GM21381 (cell line): ENCODE measurements around the gene SLC25A1.
"Not testable (repeated sequence)": the region's sequence is repeated elsewhere in the genome, so short reads cannot be mapped to it uniquely, and the experiment has no call there.

Experiments used
- ATAC-seq: cut with Tn5 transposase; IDR thresholded peaks from one replicate; pipeline ENCODE4 v1.9.1; 2021; ENCODE audit warnings: mild to moderate bottlenecking, moderate library complexity; ENCODE audit not compliant: unreplicated experiment

The SLC25A1 gene

DNA sequence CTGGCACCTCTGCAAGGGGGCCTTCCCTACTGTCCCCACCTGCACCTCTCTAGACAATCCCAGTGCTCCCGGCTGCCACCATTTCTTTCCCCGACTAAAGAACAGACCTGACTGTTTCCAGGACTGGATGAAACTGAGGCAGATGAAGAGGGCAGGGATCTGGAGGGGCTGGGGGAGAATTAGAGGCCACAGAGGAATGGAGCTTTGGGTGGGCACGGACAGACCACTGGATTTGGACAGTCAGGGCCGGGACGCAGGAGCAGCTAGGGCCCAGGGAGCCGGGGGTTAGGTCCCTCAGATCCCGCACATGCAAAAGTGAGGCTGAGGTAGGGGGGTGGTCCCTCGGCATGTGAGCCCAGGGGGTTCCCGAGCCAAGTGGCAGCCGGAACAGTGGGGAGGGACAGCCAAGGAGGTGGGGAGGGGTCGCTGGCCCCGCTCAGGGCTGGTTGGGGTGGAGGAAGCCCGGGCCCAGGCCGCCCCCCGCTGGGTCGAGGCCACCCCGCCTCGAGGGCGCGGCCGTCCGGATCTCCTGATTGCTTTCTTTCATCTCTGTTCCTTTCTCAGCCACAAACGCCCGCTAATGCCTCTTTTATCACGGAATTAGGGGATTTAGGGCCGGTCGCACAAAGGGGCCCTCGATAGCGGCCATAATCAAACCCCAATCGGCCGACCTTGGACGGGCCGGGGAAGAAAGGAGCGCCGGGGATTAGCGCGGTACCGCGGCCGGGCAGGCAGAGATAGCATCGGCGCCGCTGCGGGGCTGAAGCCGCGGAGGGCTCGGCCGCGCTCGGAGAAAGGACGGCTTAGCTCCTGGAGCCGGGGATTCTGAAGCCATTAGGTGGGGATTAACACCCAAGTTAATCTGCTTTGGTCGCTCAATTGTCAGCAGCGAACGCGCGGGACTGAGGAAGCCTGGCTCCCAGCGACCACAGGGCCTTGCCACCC is 9.3 kb downstream of the SLC25A1 start:
- ATAC-seq, result no peak

DNA sequence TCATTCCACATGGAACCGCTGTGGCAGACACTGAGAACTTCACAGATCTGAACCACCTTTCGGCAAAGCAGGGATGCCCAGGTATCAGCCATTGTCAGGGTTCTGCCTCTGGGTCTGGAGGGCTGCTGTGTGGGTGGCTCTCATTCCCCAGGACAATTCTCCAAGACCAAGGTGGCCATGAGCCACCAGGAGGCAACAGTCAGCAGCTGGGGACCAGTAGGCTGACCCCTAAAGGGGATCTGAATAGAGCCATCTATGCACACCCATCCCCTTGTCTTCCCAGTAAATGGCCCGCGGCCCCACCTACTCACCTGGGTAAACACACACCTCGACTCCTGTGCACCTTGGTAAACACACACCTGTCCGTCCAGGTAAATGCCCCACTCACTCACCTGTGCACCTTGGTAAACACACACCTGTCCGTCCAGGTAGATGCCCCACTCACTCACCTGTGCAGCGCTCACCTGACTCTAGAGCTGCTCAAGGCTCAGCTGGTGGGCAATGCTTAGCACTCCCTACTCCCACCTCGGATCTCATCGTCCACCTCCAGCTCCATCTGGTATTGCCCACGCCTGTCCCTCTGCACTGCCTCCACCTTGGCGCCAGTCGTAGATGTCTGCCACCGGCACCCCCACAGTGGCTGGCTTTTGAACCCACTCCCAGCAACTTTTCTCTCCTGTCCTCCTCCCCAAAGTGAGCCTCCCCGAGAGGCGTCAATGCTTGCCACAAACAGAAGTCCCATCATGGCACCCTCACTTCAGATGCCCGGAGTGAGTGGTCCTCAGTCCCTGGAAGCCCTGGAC is 10.2 kb downstream of the SLC25A1 start:
- ATAC-seq, result no peak

DNA sequence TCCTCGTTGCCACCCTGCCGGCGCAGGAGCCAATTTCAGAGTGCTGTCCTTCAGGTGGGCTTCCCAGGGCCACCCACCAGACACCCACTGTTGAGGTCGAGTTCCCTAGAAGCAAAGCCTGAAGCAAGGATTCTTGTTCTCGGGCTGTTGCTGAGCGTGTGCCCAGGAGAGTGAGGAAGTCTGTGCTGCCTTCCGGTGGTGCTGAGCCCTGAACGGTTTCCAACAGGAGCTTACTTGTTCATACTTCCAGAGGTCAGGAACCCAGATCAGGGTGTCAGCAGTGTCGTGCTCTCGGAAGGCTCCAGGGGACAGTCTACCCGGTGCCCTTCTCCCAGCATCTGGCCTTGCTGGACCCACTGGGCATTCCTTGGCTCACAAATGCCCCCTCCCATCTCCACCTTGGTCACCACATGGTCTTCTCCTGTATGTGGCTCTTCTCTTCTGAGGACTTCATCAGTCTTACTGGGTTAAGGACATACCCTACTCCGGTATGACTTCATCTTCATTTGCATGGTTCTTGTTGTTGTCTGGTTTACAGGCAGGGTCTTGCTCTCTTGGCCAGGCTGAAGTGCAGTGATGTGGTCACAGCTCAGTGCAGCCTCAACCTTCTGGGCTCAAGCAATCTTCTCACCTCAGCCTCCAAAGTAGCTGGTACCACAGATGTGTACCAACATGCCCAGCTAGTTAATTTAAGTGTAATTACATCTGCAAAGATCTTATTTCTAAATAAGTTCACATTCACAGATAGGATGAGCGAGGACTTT is 11.2 kb downstream of the SLC25A1 start:
- no peak for ATAC-seq

DNA sequence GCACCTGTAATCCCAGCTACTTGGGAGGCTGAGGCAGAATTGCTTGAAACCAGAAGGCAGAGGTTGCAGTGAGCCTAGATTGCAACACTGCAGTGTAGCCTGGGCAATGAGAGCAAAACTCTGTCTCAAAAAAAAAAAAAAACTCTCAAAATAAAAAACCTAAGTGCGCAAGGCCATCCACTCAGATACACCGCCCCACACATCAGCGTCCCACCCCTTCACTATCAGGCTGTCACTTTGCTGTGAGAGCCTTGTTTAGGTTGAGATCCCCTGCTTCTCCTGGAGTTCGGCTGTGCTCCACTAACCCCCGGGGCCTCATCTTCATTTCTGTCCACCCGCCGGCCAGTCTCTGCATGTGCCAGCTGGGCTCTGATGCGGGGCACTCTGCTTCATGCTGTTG is 12.1 kb downstream of the SLC25A1 start:
- no peak for ATAC-seq

DNA sequence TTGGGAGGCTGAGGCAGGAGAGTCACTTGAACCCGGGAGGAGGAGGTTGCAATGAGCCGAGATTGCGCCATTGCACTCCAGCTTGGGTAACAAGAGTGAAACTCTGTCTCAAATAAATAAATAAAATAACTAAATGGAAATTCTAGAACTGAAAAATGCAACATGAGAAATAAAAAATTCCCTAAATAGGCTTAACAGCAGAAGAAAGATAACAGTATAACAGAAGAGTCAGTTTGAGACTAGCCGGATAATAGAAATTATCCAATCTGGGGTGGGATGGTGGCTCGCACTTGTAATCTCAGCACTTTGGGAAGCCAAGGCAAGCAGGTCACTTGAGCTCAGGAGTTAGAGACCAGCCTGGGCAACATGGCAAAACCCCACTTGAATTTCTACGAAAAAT is 14.1 kb downstream of the SLC25A1 start:
- ATAC-seq, result no peak

DNA sequence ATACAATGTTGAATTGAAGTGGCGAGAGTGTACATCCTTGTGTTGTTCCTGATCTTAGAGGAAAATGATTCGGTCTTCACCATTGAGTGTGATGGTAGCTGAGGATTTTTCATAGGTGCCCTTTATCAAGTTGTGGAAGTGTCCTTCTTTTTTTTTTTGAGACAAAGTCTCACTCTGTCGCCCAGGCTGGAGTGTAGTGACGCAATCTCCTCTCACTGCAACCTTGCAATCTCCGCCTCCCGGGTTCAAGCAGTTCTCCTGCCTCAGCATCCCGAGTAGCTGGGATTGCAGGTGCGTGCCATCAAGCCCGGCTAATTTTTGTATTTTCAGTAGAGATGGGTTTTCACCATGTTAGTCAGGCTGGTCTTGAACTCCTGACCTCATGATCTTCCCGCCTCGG is 19.9 kb downstream of the SLC25A1 start:
- ATAC-seq, result not testable (repeated sequence)

DNA sequence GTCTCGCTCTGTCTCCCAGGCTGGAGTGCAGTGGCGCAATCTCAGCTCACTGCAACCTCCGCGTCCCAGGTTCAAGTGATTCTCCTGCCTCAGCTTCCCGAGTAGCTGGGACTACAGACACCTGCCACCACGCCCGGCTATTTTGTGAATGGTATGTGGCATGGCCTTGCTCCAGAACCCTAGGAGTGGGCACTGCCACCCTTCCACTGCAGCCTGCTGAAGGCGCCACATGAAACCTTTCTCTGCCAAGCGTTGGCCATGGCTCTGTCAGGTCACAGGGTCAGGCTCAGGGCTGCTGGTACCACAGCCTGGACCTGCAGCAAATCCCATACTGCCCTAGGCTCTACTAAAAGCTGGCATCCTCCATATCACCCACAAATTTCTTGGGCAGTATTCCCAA is 22.4 kb downstream of the SLC25A1 start:
- ATAC-seq, result not testable (repeated sequence)

DNA sequence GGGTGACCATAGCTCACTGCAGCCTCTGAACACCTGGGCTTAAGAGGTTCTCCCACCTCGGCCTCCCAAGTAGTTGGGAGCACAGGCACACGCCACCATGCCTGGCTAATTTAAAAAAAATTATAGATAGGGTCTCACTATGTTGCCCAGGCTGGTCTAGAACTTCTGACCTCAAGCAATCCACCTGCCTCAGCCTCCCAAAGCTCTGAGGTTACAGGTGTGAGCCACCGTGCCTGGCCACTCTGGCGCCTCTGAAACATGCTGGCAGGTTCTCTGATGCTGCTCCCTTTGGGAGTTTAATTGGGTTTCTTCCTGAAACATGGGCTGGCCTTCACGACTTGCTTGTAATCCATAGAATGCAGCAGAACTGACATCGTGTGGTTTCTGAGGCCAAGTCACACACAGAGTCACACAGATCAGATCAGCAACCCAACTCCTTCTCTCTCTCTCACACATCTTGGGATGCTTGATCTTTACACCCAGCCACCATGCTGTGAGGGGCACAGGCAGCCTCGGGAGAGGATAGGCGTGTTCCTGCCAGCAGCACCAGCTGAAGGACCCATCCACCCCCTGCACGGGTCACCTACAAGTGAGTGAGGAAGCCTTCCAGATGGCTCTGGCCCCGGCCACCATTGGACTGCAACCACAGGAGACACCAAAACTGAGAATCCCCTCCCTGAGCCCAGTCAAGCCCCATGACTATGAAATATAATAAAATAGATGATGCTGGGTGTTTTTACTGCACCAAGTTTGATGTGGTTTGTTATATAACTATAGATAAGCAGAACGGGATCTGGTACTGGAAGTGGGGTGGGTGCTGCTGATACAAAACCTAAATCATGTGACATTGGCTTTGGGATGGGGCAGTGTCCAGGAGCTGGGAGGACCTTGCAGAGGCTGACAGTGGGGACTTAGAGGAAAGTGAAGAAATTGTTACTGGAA is 25.3 kb downstream of the SLC25A1 start:
- no peak for ATAC-seq

DNA sequence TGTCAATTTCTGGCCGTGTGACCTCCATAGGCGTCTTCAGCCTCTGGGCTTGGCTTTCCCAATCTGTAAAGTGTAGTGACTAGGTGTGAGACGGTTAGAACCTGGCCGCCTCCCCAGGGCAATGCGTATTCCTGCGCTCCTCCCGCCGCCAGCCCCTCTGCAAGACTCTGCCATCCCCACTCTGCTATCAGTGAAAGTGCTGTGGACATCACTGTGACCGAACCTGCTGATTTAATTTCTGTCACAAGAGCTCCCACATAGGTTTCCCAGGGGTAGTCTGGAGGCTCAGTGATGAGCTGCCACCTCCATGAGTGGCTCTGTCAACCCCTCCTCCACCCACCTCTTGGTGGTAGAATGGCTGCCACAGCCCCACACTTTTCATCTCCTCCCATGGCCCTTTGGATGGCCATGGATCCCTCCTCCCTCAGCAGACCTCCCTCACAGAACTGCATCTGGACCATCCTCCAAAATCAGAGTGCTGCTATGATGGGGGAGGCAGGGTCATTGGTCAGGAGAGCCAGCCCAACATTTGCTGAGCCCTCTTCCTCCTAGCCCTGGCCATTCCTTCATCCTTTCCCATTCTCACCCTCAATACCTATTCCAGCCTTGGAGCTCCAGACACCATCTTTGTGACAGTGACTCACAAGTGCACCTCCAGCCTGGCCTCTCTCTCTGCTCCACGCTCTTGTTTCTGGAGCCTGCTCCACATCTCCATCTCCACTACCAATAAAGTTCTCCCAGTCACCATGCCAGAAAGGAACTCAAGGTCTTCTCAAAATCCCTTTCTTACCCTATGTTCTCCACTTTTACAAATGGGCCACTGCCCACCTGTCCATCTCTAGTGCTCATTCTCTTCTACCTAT is 27.0 kb downstream of the SLC25A1 start:
- no peak for ATAC-seq

DNA sequence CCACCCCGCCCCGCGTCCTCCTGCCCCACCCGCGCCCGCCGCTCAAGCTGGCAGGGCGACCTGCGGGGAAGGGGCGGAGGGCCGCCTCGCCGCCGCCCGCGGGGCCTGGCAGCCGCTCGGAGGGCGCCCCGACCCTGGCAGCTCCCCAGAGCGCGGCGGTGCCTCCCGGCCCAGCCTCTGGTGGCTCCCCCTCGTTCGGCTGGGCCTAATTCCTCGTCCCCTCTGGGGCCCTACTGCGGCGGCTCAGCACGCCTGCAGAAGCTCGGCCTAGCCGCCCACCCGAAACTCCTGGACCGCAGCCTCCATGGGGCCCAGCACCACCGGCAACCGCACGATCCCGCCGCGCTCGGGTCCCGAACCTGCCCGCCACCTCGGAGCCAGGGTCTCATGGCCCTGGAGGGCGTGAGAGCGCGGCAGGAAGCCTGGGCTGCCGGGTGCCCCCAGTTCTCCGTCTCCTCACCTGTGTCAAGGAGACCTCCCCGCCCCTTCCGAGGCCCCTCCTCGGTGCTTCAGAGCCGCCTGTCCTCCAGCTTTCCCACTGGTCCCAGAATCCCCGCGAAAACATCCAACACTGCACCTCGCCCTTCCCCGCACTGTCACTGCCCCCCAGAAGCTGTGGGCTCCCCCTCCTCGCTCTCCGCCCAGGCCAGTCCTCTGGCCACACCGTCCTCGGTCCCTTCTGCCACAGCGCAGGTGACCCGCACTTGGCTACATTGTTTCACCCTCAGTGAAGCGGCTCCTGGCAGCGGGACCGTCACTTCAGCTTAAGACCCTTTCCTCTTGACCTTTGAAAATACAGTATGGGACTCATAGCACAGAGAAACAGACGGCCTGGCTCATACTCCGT is 27.8 kb downstream of the SLC25A1 start:
- no peak for ATAC-seq

DNA sequence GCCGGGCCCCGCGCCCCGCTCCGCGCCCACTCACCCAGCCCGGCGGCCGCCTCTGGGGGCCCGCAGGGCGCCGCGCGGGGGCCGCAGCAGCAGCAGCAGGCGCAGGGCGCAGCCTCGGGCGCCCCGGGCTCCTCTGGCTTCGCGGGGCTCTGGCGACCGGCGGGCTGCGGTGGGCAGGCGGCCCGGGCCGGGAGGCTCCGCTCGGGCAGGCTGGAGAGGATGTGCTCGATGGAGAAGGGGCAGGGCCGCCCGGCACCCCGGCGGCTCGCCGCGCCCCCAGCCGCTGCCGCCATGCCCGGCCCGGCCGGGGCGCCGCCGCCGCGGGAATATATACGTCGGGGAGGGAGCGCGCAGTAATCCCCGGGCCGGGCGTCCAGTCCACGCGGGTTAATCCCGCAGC is 28.5 kb downstream of the SLC25A1 start, which contains the start of gene GSC2:
GSC2 (minus strand) TSS at position 302 of the 400 bp plus-strand sequence; CDS start at position 293, 9 bp downstream.
- no peak for ATAC-seq

DNA sequence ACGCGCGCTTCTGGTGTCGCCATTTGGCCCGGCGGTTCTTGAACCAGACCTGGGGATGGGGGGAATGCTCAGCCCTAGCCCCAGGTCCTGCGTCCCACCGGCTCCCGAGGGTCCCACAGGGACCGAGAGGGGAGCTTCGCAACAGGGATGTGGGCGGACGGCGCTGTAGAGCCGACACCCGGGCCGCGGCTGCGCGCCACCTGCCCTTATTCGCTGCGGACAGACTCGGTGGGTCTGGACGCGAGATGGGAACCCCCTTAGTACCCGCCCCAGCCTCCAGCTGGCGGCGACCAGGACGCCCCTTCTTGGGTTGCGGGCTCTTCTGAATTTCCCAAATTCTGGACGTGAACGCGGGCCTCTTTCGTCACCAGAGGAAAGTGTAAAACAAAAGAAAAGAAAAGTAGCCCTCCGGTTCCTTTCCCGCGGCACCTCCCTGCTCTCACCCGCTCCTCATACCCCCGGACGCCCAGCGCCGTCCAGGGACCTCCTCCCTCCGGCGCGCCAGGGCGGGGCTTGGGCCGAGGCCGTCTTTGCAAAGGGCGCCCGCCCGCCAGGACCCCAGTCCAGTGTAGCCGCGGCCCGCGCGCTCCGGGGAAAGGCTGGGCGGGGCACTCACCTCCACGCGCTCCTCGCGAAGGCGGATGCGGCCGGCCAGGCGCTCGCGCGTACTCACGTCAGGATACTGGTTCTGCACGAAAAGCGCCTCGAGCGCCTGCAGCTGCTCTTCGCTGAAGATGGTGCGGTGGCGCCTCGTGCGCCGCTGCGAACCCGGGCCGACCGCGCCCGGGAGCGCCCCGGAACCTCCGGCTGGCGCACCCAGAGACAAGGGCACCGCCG is 29.3 kb downstream of the SLC25A1 start:
- ATAC-seq, result no peak

DNA sequence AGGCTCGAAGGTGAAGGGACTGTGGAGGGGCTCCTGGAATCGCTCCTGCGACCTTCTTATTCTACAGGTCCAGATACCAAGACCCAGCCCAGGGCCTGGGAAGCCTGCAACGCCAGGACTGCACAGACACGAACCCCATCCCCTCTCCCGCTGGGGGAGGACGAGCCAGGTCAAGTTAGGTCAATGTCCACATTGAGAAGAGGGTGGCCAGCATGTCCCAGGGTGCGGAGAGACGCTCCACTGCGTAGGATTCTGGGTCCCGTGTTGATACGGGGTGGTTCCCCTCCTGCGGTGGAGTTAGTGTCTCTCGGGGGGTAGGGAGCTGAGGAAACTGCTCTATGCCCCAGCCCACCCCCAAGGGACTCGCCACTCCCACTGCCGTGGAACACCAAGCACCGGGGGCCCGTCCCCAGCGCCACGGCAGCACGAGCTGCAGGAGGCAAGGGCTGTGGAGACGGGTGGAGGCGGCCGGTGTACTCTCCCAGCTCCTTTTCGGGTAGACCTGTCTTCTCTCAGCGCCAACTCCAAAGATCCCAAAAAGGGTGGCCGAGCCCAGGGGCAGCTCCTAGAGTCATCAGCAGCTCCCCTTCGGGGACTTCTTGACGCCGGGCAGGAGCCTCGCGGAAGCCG is 30.0 kb downstream of the SLC25A1 start:
- ATAC-seq, result no peak

DNA sequence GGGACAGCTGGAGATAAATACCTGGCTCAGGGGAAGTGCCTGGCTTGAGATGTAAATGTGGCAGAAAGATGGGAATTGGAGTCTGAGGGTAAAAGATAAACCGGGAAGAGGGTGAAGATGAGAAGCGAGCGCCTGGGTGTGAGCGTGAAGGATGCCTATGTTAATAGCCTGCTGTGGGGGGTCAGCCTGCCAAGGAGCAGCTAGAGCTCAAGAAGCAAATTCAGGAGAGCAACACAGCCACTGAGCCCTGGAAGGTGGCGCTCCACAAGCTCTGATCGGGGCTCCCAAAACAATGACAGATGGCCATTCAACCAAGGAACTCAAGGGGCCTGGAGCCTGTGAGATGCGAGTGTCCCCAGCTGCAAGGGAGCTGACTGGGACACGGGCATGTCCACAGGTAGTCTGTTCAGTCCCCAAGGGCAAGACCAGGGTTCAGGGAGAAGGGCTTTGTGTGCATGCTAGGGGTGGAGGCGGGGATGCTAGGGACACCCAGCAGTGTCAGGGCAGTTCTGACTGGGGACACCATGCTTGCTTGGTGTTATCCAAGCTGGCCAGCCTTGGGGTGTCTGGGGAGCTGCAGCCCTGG is 31.2 kb downstream of the SLC25A1 start:
- ATAC-seq, result no peak

DNA sequence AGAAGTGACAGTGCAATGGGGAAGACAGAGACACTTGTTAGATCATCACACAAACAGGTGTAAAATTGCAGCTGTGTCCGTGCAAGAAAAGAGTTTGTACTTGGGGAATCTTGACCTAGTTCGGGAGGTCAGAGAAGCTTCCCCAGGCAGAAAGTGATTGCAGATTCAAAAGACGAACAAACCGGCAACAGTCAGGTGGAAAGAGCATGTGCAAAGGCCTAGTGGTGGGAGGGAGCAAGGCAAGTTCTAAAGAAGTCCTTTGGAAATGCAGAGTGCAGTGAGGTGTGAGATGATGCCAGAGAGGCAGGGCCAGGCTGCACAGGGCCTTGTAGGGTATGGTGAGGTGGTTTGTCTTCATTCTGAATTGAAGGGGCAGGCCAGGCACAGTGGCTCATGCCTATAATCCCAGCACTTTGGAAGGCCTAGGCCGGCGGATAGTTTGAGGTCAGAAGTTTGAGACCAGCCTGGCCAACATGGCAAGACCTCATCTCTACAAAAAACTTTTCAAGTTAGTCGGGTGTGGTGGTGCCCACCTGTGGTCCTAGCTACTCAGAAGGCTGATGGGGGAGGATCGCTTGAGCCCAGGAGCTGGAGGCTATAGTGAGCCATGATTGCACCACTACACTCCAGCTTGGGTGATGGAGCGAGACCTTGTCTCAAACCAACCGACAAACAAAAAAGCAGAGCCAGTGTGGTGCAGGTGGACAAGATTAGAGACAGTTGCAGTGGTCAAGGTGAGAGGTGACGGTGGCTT is 32.1 kb downstream of the SLC25A1 start:
- no peak for ATAC-seq

DNA sequence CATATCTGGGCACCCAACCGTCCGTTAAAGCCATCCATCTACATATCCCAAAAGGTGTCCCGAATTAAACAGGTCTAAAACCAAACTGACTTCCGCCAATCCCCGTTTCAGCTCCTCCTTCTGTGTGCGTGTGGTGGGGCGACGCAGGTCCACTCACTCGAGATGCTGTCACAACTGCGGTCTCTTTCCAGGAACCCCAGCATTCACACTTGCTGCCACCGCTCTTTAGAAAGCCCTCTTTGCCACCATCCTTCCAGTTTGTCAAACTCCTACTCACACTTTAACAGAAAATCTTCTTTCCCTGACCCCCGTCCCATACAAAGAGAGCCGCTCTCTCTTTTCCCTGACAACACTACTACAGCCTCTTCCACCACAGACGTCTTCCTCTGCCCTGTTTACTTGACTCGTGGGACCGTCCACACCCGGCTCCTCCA is 34.6 kb downstream of the SLC25A1 start:
- peak; percentile 2 for ATAC-seq
